ENCODE measurements around the gene OPRL1. TPM values are rescaled to one million over a fixed set of nuclear protein-coding genes. Genes with fewer than 3 reads are reported as not detected.

The OPRL1 gene
- 1 to 10 TPM; 1.8 to 2.6 TPM for total RNA-seq

DNA sequence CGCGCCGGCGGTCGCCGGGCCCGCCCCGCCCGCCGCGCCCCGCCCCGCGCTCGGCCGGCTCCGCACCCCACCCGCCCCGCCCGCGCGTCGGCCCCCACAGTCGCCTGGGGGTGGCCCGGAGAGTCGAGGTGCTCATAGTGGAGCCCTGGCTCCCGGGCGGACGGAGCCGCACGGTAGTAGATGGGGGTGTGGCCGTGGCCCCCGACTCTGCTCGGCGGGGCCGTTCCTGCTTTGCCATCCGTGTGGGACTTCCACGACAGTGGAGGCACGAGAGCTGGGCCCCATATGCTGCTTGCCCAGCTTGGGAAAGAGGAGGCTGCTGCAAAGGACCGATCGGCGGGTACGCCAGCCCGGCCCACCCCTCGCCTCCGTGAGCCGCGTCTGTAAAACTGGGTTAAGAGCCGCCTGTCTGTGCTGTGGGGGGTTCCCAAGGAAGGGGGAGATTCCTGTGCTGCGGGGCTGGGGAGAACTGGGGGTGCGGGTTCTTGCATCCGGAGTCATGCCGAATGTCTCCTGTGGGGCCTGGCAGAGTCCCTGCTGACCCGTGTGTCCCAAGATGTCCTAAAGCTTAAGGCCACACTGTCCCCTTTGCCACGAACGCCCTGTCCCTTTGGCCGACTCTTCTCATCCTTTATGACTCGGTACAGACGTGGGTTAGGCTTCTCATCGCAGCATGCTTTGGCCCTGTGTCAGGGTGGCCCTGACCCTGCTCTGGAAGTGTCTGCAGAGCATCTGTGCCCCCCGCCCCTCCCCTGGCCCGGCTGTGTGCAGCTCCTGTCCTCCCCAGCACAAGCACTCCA lies at the start of gene OPRL1:
TSS of gene OPRL1 (plus strand) at position 70 of the 800 bp plus-strand sequence. CDS start 12,639 bp downstream, outside the sequence.
- Mint-ChIP-seq H3K27ac (peak within 1 kb of the TSS; percentile 94), H3K9me3 (no peaks in the 10 kb centered on the region), H3K4me3 (peak within 1 kb of the TSS; percentile 96), H3K27me3 (peaks cover 15% of the 10 kb centered on the region), H3K4me1 (peaks cover 36% of the 10 kb centered on the region), H3K36me3 (peaks cover 11% of the 10 kb centered on the region)
- ATAC-seq (ENCODE audit: low read depth) (peak; percentile 35), DNase-seq (no peak)
- POLR2A ChIA-PET = interaction anchor here (0.7 to 7.0 kb wide), 7 partner anchors 13 to 100 kb away, joined by 3 to 114 read pairs (median 16); partner anchors contain the start of genes C20orf204, PRPF6, SAMD10 and TCEA2

DNA sequence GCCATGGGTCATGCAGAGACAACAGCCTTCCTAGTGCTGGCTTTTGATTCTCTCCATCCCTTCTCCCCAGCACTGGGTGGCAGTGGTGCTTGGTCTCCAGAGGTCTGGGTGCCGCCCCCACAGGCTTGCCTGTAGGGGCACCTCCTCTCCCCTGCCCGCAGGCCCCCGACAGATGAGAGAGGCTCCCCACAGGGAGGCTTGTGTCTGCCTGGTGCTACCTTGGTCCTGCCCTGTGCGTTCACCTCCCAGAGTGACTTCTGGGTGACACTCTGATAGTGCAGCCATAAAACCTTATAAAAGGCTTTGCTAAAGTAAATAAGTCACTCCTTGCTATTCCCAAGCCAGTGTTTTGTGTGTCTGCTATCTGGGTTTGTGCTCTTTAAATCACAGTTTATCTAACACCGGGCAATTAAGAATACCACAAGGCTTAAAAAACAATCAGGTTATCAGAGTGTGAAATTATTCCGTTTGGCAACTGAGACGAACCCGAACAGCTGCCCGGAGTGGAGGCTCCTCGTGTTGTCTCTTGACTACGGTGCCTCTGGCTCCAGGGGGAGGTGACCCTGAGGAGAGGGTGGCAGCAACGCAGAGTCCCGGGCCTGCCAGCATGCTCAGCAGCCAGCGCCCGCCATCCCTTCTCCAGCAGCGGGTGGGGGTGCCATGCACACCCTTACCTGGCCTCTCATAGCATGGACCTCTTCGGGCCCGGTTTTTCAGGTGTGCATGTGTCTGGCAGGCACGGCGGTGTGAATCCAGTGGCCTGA lies 49.3 kb upstream of the OPRL1 start:
- DNase-seq (no peak), ATAC-seq (ENCODE audit: low read depth) (no peak)
- Mint-ChIP-seq H3K36me3 (peaks cover 10% of the 10 kb centered on the region), H3K4me1 (peaks cover 23% of the 10 kb centered on the region), H3K27ac (no peak overlapping the region), H3K9me3 (no peaks in the 10 kb centered on the region), H3K4me3 (no peak overlapping the region), H3K27me3 (no peaks in the 10 kb centered on the region)
- POLR2A ChIA-PET = no interaction called here

DNA sequence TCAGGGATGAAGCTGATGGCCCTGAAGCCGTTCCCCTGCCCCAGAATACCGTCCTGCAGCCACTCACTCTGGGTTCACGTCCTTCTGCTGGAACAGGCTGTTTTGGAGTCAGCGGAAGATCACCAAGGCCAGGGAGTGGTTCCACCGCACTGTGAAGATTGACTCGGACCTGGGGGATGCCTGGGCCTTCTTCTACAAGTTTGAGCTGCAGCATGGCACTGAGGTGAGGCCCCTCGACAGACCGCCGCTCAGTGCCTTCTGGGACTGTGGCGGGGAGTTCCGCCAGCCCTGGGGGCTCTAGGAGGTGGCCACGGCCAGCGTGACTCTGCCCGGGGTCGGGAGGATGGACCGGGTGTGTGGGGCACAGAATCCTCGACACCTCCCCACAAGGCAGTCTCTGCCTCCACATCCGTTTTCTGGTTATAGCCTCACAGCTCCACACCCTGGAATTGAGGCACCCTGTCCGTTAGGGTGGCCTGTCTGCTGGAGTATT lies 48.0 kb upstream of the OPRL1 start:
- Mint-ChIP-seq H3K4me1 (peaks cover 33% of the 10 kb centered on the region), H3K36me3 (peaks cover 10% of the 10 kb centered on the region), H3K27ac (no peak overlapping the region), H3K9me3 (no peaks in the 10 kb centered on the region), H3K27me3 (no peaks in the 10 kb centered on the region), H3K4me3 (no peak overlapping the region)
- POLR2A ChIA-PET = interaction anchor here (0.5 to 0.6 kb wide), 2 partner anchors 10 to 13 kb away, joined by 3 read pairs; no protein-coding TSS in a partner anchor
- ATAC-seq (ENCODE audit: low read depth) = no peak
- DNase-seq = no peak

DNA sequence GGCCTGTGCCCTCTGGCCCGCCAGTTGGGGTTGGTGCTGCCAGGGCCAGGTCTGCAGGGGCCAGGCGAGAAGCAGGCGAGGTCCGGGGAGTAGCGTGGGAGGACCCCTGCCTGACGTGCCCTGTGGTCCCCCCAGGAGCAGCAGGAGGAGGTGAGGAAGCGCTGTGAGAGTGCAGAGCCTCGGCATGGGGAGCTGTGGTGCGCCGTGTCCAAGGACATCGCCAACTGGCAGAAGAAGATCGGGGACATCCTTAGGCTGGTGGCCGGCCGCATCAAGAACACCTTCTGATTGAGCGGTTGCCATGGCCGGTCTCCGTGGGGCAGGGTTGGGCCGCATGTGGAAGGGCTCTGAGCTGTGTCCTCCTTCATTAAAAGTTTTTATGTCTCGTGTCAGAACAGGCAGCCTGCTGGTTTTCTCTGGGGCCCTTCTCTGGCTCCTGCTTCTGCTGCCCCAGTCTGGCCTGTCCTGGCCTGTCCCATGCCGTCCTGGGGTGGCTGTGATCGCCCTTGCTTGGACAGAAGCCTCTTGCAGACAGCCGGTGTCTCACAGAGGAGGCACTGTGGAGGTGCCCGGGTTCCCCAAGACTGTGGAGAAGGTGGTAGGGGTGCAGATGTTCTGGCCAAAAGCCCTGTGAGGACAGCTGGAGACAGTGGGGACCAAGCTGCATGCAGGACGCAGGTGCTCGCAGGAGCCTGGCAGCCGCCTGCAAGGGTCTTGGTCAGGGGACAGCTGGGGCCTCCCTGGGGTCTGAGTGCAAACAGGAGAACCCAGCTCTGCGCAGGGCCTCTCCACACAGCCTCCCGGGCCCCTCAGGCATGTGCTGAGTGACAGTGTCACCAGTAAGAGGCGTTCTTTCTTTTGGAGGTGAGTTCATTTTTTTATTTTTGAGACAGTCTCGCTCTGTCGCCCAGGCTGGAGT lies 46.9 kb upstream of the OPRL1 start:
- no peak overlapping the region for H3K4me3 Mint-ChIP-seq
- H3K9me3 Mint-ChIP-seq = no peaks in the 10 kb centered on the region
- DNase-seq (no peak), ATAC-seq (ENCODE audit: low read depth) (no peak)
- peaks cover 8% of the 10 kb centered on the region for H3K36me3 Mint-ChIP-seq
- POLR2A ChIA-PET = interaction anchor here (1.7 kb wide), 1 partner anchor 53 kb away, joined by 8 read pairs; the partner anchor contains the start of gene SAMD10
- no peaks in the 10 kb centered on the region for H3K27me3 Mint-ChIP-seq
- peak overlapping the region; percentile 98 for H3K27ac Mint-ChIP-seq
- peaks cover 40% of the 10 kb centered on the region for H3K4me1 Mint-ChIP-seq

DNA sequence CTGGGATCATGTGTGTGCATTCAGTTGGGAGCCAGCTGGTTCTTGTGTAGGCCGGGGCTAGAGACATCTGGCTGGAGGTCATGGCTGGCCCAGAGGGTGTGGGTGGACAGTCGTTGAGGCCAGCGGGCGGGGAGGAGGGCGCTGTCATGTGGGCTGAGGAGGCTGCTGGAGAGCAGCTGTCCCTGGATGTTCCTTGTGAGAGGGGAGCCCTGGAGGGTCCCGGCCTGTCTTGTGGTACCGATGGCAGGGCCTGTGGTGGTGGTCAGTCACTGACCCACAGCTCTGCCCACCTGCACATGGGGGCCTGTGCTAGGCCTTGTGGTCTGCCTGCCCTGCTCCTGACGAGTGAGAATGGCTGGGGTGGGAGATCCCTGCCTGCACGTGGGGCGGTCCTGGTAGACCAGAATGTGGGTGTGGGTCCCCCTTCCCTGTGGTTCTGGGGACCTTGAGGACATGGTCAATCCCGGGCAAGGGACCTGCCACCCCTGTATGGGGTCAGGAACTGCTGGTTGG lies 45.8 kb upstream of the OPRL1 start:
- POLR2A ChIA-PET = interaction anchor here (1.0 to 1.7 kb wide), 2 partner anchors 54 to 513 kb away, joined by 4 to 8 read pairs; partner anchors contain the start of genes PPDPF and SAMD10
- DNase-seq (no peak), ATAC-seq (ENCODE audit: low read depth) (no peak)
- Mint-ChIP-seq H3K27me3 (no peaks in the 10 kb centered on the region), H3K4me3 (peak overlapping the region; percentile 81), H3K4me1 (peaks cover 38% of the 10 kb centered on the region), H3K27ac (peak overlapping the region; percentile 98), H3K36me3 (peaks cover 8% of the 10 kb centered on the region), H3K9me3 (no peaks in the 10 kb centered on the region)

DNA sequence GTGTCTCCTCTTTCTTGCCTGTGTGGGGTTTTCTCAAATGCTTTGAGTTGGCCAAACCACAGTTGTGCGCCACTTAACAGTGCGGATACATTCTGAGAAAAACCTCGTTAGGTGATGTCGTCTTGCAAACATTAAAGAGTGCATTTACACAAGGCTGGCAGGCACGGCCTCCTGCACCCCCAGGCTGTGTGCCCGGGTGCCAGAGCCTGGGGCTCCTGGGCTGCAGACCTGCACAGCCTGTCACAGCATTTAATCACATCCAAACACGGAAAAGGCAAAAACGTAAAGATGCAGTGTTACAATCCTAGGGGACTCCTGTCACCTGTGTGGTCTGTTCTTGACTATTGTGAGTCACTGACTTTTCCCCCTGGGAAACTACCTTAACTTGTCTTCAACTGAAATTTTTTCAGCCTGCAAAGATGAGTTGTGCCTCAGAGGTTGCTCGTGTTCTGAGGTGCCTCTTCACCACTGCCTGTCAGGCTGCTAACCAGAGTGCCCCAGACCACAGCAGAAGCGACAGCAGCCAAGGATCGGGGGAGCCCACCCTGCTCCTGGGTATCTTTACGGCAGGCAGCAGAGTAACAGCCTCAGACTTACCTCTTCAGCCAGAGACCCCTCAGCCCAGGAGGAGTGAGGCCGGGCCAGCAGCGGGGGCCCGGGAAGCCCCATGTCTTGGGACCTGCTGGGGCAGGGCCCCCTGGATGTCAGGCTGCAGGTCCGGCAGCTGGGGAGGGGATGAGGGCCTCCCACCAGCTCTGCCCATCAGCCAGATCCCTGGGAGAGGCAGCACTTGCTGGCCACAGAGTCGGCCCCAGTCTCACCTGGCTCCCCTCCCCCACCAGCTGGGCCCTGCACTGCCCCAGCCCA lies 44.6 kb upstream of the OPRL1 start:
- Mint-ChIP-seq H3K9me3 (no peaks in the 10 kb centered on the region), H3K27ac (peak overlapping the region; percentile 98), H3K27me3 (no peaks in the 10 kb centered on the region), H3K4me3 (peak overlapping the region; percentile 84), H3K36me3 (peaks cover 9% of the 10 kb centered on the region), H3K4me1 (peaks cover 45% of the 10 kb centered on the region)
- POLR2A ChIA-PET = interaction anchor here (1.1 to 7.1 kb wide), 4 partner anchors 8 to 55 kb away, joined by 3 to 142 read pairs (median 4); partner anchors contain the start of genes OPRL1, PRPF6, RGS19 and SAMD10
- DNase-seq = peak; percentile 73
- peak; percentile 55 for ATAC-seq (ENCODE audit: low read depth)

DNA sequence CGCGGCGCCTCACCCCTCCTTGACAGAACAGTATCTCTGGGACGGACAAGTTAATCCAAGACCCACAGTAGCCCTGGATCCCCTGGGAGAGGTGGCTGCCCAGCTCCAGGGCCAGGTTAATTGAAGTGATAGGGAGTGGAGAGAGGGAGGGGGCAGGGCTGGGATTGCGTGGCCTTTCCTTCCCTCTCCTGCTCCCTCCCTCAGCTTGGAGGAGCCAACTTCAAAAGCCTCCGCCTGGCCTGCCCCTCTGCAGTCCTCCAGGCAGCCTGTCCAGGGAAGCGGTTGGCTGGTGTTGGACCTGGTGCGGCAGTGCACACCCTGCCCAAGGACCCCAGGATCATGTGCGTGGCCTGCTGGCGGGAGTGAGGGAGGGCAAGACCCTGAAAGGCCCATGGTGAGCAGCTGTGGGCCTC lies 43.9 kb upstream of the OPRL1 start, which contains the start of gene C20orf204:
TSS of gene C20orf204 (plus strand) at position 250 of the 413 bp plus-strand sequence. CDS start at position 392, 142 bp downstream.
- POLR2A ChIA-PET = interaction anchor here (1.0 to 7.1 kb wide), 6 partner anchors 9 to 401 kb away, joined by 3 to 142 read pairs (median 4); partner anchors contain the start of genes OPRL1, PRPF6, RGS19 and SAMD10
- peaks cover 51% of the 10 kb centered on the region for H3K4me1 Mint-ChIP-seq
- H3K36me3 Mint-ChIP-seq = peaks cover 6% of the 10 kb centered on the region
- no peaks in the 10 kb centered on the region for H3K9me3 Mint-ChIP-seq
- H3K27me3 Mint-ChIP-seq = no peaks in the 10 kb centered on the region
- peak within 1 kb of the TSS; percentile 84 for H3K4me3 Mint-ChIP-seq
- ATAC-seq (ENCODE audit: low read depth) = no peak
- no peak for DNase-seq
- H3K27ac Mint-ChIP-seq = peak within 1 kb of the TSS; percentile 98

DNA sequence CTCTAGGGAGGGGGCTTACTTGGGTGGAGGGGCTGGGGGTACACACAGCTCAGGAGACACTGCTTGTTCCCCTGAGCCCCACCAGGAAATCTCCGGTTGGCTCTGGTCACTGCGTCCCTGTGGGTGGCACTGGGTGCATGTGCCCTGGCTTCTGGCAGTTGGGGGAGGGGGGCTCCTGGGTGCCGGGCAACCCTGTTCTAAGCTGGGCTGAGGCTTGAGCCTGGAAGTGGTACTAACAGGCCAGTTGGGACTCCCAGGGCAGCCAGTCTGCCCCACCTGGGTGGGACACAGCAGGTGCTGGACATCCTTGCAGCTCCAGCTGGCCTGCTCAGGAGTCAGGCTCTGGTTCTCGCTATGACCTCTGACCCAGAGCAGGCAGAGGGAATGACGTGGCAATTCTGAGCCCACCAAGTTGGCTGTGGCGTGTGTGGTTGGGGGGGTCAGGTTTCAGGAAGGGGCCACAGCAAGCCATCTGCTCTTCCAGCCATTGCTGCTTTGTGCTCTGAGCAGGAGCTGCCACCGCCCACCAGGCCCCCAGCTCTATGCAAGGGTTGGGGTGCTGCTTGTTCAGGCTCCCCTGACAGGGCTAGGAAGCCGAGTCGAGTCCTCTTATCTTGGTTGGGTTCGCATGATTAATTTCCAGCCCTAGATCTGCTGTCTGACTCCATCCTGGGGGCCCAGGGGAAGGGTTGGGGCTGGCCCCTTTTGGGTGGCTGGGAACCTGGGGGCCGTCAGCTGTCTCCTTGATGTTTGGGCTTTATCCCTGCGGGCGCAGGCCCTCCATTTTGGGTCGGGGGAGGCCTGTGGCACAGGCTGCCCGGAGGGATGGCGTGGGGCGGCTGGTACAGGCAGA lies 43.3 kb upstream of the OPRL1 start:
- peak overlapping the region; percentile 98 for H3K27ac Mint-ChIP-seq
- DNase-seq = peak; percentile 51
- peaks cover 55% of the 10 kb centered on the region for H3K4me1 Mint-ChIP-seq
- no peaks in the 10 kb centered on the region for H3K27me3 Mint-ChIP-seq
- ATAC-seq (ENCODE audit: low read depth) = no peak
- H3K4me3 Mint-ChIP-seq = peak overlapping the region; percentile 84
- no peaks in the 10 kb centered on the region for H3K9me3 Mint-ChIP-seq
- peaks cover 6% of the 10 kb centered on the region for H3K36me3 Mint-ChIP-seq
- POLR2A ChIA-PET = interaction anchor here (1.0 to 7.1 kb wide), 7 partner anchors 9 to 402 kb away, joined by 3 to 142 read pairs (median 4); partner anchors contain the start of genes OPRL1, PRPF6, RGS19 and SAMD10

DNA sequence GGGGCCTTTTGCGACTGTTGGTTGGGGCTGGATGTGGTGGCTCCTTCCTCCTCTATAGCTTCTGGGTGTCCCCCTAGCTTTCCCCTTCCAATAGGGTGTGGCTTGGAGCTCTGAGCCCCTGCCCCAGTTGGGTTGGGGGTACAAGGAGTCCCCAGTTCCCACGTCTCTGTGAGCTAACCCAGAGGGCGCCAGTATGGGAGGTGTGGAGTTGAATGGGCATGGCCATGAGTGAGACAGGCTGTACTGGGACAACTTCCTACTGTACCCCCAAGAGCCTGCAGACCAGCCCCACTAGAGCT lies 42.7 kb upstream of the OPRL1 start:
- POLR2A ChIA-PET = interaction anchor here (1.0 to 7.1 kb wide), 6 partner anchors 20 to 402 kb away, joined by 3 to 142 read pairs (median 4); partner anchors contain the start of genes OPRL1, PRPF6, RGS19 and SAMD10
- H3K27me3 Mint-ChIP-seq = no peaks in the 10 kb centered on the region
- H3K4me1 Mint-ChIP-seq = peaks cover 55% of the 10 kb centered on the region
- H3K4me3 Mint-ChIP-seq = peak overlapping the region; percentile 84
- H3K9me3 Mint-ChIP-seq = no peaks in the 10 kb centered on the region
- no peak for ATAC-seq (ENCODE audit: low read depth)
- DNase-seq = peak; percentile 43
- H3K27ac Mint-ChIP-seq = peak overlapping the region; percentile 98
- H3K36me3 Mint-ChIP-seq = peaks cover 6% of the 10 kb centered on the region

DNA sequence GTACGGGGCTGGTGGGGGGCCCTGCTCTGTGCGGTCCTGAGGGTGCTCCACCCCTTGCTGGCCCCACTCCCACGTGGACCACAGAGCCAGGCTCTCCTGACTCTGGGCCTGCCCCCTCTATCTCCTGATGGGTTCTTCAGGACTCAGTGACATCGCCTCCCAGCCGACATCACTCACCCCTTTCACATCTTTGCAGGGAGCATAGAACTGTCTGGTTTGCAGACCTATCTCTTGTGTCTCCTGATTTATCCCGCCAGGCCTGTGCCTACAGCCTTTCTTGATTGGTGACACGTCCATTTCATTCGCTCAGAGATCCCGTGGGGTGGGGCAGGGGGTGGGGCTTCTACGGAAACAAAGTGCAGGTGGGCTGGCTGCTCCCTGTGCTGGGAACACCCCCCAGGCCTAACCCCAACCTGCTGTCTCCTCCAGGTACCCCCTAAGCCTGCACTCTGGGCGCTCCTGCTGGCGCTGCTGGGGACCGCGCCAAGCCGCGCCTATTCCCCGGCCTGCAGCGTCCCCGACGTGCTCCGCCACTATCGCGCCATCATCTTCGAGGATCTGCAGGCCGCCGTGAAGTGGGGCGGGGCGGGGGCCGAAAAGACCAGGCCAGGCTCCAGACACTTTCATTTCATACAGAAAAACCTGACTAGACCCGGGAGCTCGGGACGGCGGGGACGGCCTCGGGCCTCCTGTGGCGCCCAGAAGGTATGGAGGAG lies 42.2 kb upstream of the OPRL1 start:
- H3K4me1 Mint-ChIP-seq = peaks cover 52% of the 10 kb centered on the region

More for the DNA sequence above, 42.2 kb upstream of the OPRL1 start:
- POLR2A ChIA-PET = interaction anchor here (0.9 to 7.1 kb wide), 12 partner anchors 16 to 81 kb away, joined by 3 to 142 read pairs (median 11); partner anchors contain the start of genes OPRL1, PRPF6, RGS19 and SAMD10
- Mint-ChIP-seq H3K4me3 (peak overlapping the region; percentile 84), H3K36me3 (peaks cover 6% of the 10 kb centered on the region), H3K9me3 (no peaks in the 10 kb centered on the region), H3K27ac (peak overlapping the region; percentile 98), H3K27me3 (no peaks in the 10 kb centered on the region)
- peak; percentile 63 for DNase-seq
- no peak for ATAC-seq (ENCODE audit: low read depth)

Data from activated naive CD8-positive, alpha-beta T cell treated with anti-CD3 and anti-CD28 coated beads, Interleukin-2, amount 10 ng/mL, durations not matched to agents 7 days and 5 days (primary cell).